WTC11 (cell line): Measurements from ENCODE around the gene UBE2S. TPM values are rescaled to one million over a fixed set of nuclear protein-coding genes. Genes with fewer than 3 reads are reported as not detected.

Source experiments
- ATAC-seq: fragments of 200-7000 bp; cut with Tn5 transposase; 2 replicates; pipeline ENCODE4 v1.10.0; 2021; ENCODE audit warnings: mild to moderate bottlenecking, moderate library complexity
- CTCF ChIA-PET: fragments of 300-600 bp; sonication (Branson Sonifier 250); formaldehyde crosslinking; loops from one replicate; lab custom pipeline; 2021; ENCODE audit warnings: antibody characterized with exemption; lab: Charles Lee
- POLR2A ChIA-PET: fragments of 350-600 bp; sonication (Branson Sonifier 250); formaldehyde crosslinking; loops from one replicate; lab custom pipeline; 2021; ENCODE audit warnings: antibody characterized with exemption; lab: Charles Lee
- DNase-seq: peaks from one replicate; pipeline ENCODE4 v3.0.0; 2021; ENCODE audit warnings: low spot score
- H3K27ac Mint-ChIP-seq: 2 replicates; pipeline ENCODE4 v1.8.0; 2021; ENCODE audit warnings: mixed read lengths
- H3K27me3 Mint-ChIP-seq: 2 replicates; pipeline ENCODE4 v1.8.0; 2021; ENCODE audit warnings: low read depth, mild to moderate bottlenecking, moderate library complexity, mixed read lengths
- H3K36me3 Mint-ChIP-seq: 2 replicates; pipeline ENCODE4 v1.8.0; 2021; ENCODE audit warnings: mixed read lengths
- H3K4me1 Mint-ChIP-seq: 2 replicates; pipeline ENCODE4 v1.8.0; 2022; ENCODE audit warnings: mixed read lengths
- H3K4me3 Mint-ChIP-seq: 2 replicates; pipeline ENCODE4 v1.8.0; 2021; ENCODE audit warnings: mild to moderate bottlenecking, moderate library complexity, mixed read lengths
- H3K9me3 Mint-ChIP-seq: 2 replicates; pipeline ENCODE4 v1.8.0; 2021; ENCODE audit warnings: mixed read lengths
- ERG ChIP-seq: fragments of 250-450 bp; sonication (Bioruptor Pico); IDR thresholded peaks from 2 replicates; pipeline ENCODE4 v1.8.0; 2021; ENCODE audit warnings: mild to moderate bottlenecking
- GABPB1 ChIP-seq: sonication (generic); formaldehyde crosslinking; IDR thresholded peaks from 2 replicates; pipeline ENCODE4 v1.8.1; 2023; ENCODE audit warnings: mild to moderate bottlenecking, missing genetic modification reagents
- JAZF1 ChIP-seq: fragments of 250-450 bp; sonication (Bioruptor Pico); IDR thresholded peaks from 2 replicates; pipeline ENCODE4 v1.9.0; 2021; ENCODE audit warnings: moderate library complexity, mild to moderate bottlenecking, inconsistent platforms
- JUN ChIP-seq: sonication (generic); formaldehyde crosslinking; IDR thresholded peaks from 2 replicates; pipeline ENCODE4 v1.8.0; 2023; ENCODE audit warnings: mild to moderate bottlenecking, missing genetic modification reagents
- NFE2L1 ChIP-seq: sonication (generic); formaldehyde crosslinking; IDR thresholded peaks from 2 replicates; pipeline ENCODE4 v1.8.1; 2023; ENCODE audit warnings: missing genetic modification reagents
- NR1H2 ChIP-seq: sonication (generic); formaldehyde crosslinking; IDR thresholded peaks from 2 replicates; pipeline ENCODE4 v1.9.0; 2021; ENCODE audit warnings: mild to moderate bottlenecking, moderate library complexity, missing genetic modification reagents
- NR2C2 ChIP-seq: sonication (generic); formaldehyde crosslinking; IDR thresholded peaks from 2 replicates; pipeline ENCODE4 v1.8.0; 2022; ENCODE audit warnings: mild to moderate bottlenecking, missing genetic modification reagents
- OVOL2 ChIP-seq: fragments of 250-450 bp; sonication (Bioruptor Pico); IDR thresholded peaks from 2 replicates; pipeline ENCODE4 v1.9.0; 2021; ENCODE audit warnings: mild to moderate bottlenecking, borderline replicate concordance
- RELA ChIP-seq: sonication (generic); formaldehyde crosslinking; IDR thresholded peaks from 2 replicates; pipeline ENCODE4 v1.8.1; 2022; ENCODE audit warnings: missing genetic modification reagents, mild to moderate bottlenecking, borderline replicate concordance
- SOX15 ChIP-seq: fragments of 250-450 bp; sonication (Bioruptor Pico); IDR thresholded peaks from 2 replicates; pipeline ENCODE4 v1.9.0; 2021; ENCODE audit warnings: mild to moderate bottlenecking
- SP1 ChIP-seq: sonication (generic); formaldehyde crosslinking; conservative IDR thresholded peaks from 2 replicates; pipeline ENCODE4 v1.8.1; 2022; ENCODE audit warnings: missing genetic modification reagents
- STAT6 ChIP-seq: sonication (generic); formaldehyde crosslinking; conservative IDR thresholded peaks from 2 replicates; pipeline ENCODE4 v1.8.1; 2023; ENCODE audit warnings: mild to moderate bottlenecking, low read depth, missing genetic modification reagents, moderate library complexity
- ZBTB21 ChIP-seq: sonication (generic); formaldehyde crosslinking; IDR thresholded peaks from 2 replicates; pipeline ENCODE4 v1.8.1; 2023; ENCODE audit warnings: mild to moderate bottlenecking, missing genetic modification reagents, borderline replicate concordance
- ZNF232 ChIP-seq: sonication (generic); formaldehyde crosslinking; IDR thresholded peaks from 2 replicates; pipeline ENCODE4 v1.8.0; 2022; ENCODE audit warnings: mild to moderate bottlenecking, missing genetic modification reagents
- ZNF263 ChIP-seq: sonication (generic); formaldehyde crosslinking; IDR thresholded peaks from 2 replicates; pipeline ENCODE4 v1.8.1; 2022; ENCODE audit warnings: low read depth, mild to moderate bottlenecking, moderate library complexity, missing genetic modification reagents
- ZNF281 ChIP-seq: sonication (generic); formaldehyde crosslinking; IDR thresholded peaks from 2 replicates; pipeline ENCODE4 v1.8.0; 2023; ENCODE audit warnings: mild to moderate bottlenecking, missing genetic modification reagents
- total RNA-seq: library from RNA; stranded (reverse); gene quantifications from 3 replicates; pipeline ENCODE4 v1.2.3, GENCODE V29; 2021
- TF ChIP-seq, protein P1 (sequence below): fragments of 250-450 bp; sonication (Bioruptor Pico); IDR thresholded peaks from 2 replicates; pipeline ENCODE4 v1.9.0; 2021; ENCODE audit warnings: moderate library complexity, mild to moderate bottlenecking, inconsistent platforms, borderline replicate concordance
- TF ChIP-seq, protein P2 (sequence below): fragments of 250-450 bp; sonication (Bioruptor Pico); IDR thresholded peaks from 2 replicates; pipeline ENCODE4 v2.1.2; 2022; ENCODE audit warnings: mild to moderate bottlenecking, moderate library complexity
- TF ChIP-seq, protein P3 (sequence below): sonication (generic); formaldehyde crosslinking; IDR thresholded peaks from 2 replicates; pipeline ENCODE4 v1.8.1; 2023; ENCODE audit warnings: mild to moderate bottlenecking, moderate library complexity, missing genetic modification reagents

The UBE2S gene
- total RNA-seq, 1 experiment from 2014 or later, result 442 TPM

GRCh38 chr19:55353803-55354697, 53.5 kb downstream of the UBE2S start:
- Mint-ChIP-seq H3K27me3 (peaks cover 83% of the 10 kb centered on the region), H3K4me1 (peaks cover 37% of the 10 kb centered on the region), H3K4me3 (peak overlapping the region; percentile 69), H3K36me3 (no peaks in the 10 kb centered on the region), H3K9me3 (no peaks in the 10 kb centered on the region), H3K27ac (no peak overlapping the region)
- TF ChIP-seq SP1, result peak; percentile 82
- TF ChIP-seq, protein P1, sequence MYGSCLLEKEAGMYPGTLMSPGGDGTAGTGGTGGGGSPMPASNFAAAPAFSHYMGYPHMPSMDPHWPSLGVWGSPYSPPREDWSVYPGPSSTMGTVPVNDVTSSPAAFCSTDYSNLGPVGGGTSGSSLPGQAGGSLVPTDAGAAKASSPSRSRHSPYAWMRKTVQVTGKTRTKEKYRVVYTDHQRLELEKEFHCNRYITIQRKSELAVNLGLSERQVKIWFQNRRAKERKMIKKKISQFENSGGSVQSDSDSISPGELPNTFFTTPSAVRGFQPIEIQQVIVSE (CRISPR knock-in tag), result no peak
- ATAC-seq (peak; percentile 85), DNase-seq (peak; percentile 82)
- ChIA-PET CTCF (interaction anchor here (0.6 to 1.5 kb wide), 6 partner anchors 10 to 193 kb away, joined by 3 to 5 read pairs (median 3); partner anchors contain the start of gene KMT5C), POLR2A (interaction anchor here (0.6 to 1.6 kb wide), 4 partner anchors 13 to 16 kb away, joined by 3 to 5 read pairs (median 4); partner anchors contain the start of genes IL11 and KMT5C)

DNA sequence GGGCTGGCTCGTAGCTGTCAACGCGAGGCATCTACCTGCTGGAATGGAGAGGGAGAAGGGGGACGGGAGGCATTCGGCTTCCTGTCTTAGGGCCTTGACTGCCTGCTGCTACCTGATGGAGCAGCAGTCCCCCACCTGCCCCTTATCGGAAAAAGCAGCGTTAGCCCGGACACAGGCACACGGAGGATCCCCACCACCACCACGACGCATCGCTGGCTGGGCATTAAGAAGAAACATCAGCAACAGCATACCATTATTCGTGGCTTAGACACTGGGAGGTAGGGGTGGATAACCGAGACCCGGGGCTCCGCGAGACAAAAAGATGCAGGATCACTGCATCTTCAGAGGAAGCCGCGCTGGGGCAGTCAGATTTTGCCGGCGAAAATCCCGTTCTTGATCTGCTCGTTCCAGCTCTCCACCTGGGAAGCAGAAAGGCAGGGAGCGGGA, 54.2 kb downstream of the UBE2S start:
- no peaks in the 10 kb centered on the region for H3K9me3 Mint-ChIP-seq
- peak overlapping the region; percentile 69 for H3K4me3 Mint-ChIP-seq
- H3K27me3 Mint-ChIP-seq, result peaks cover 77% of the 10 kb centered on the region
- H3K36me3 Mint-ChIP-seq, result no peaks in the 10 kb centered on the region
- ChIA-PET POLR2A (interaction anchor here (0.6 to 1.6 kb wide), 3 partner anchors 13 to 16 kb away, joined by 3 to 5 read pairs (median 3); partner anchors contain the start of gene IL11), CTCF (interaction anchor here (0.6 to 1.5 kb wide), 6 partner anchors 9 to 914 kb away, joined by 3 to 5 read pairs (median 3); no protein-coding TSS in a partner anchor)
- no peak overlapping the region for H3K27ac Mint-ChIP-seq
- TF ChIP-seq, protein P2, sequence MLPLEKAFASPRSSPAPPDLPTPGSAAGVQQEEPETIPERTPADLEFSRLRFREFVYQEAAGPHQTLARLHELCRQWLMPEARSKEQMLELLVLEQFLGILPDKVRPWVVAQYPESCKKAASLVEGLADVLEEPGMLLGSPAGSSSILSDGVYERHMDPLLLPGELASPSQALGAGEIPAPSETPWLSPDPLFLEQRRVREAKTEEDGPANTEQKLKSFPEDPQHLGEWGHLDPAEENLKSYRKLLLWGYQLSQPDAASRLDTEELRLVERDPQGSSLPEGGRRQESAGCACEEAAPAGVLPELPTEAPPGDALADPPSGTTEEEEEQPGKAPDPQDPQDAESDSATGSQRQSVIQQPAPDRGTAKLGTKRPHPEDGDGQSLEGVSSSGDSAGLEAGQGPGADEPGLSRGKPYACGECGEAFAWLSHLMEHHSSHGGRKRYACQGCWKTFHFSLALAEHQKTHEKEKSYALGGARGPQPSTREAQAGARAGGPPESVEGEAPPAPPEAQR (CRISPR knock-in tag), result no peak
- TF ChIP-seq JAZF1 (CRISPR knock-in tag) (no peak), SOX15 (no peak), RELA (no peak), GABPB1 (CRISPR knock-in tag) (no peak), NR2C2 (no peak), ZNF232 (CRISPR knock-in tag) (no peak), NR1H2 (CRISPR knock-in tag) (no peak), JUN (CRISPR knock-in tag) (no peak), ZBTB21 (CRISPR knock-in tag) (no peak)
- peak; percentile 6 for ATAC-seq
- no peak for DNase-seq
- H3K4me1 Mint-ChIP-seq, result peaks cover 43% of the 10 kb centered on the region

- no peak overlapping the region for H3K27ac Mint-ChIP-seq
- no peaks in the 10 kb centered on the region for H3K36me3 Mint-ChIP-seq
- CTCF ChIA-PET, result interaction anchor here (0.6 to 1.5 kb wide), 5 partner anchors 9 to 913 kb away, joined by 3 to 5 read pairs (median 3); no protein-coding TSS in a partner anchor
- DNase-seq, result no peak
- peaks cover 51% of the 10 kb centered on the region for H3K4me1 Mint-ChIP-seq
- H3K4me3 Mint-ChIP-seq, result peak overlapping the region; percentile 69
- H3K9me3 Mint-ChIP-seq, result no peaks in the 10 kb centered on the region
- peaks cover 69% of the 10 kb centered on the region for H3K27me3 Mint-ChIP-seq
- POLR2A ChIA-PET, result interaction anchor here (1.6 kb wide), 1 partner anchor 13 kb away, joined by 5 read pairs; no protein-coding TSS in a partner anchor
- ATAC-seq, result no peak
- TF ChIP-seq, protein P3, sequence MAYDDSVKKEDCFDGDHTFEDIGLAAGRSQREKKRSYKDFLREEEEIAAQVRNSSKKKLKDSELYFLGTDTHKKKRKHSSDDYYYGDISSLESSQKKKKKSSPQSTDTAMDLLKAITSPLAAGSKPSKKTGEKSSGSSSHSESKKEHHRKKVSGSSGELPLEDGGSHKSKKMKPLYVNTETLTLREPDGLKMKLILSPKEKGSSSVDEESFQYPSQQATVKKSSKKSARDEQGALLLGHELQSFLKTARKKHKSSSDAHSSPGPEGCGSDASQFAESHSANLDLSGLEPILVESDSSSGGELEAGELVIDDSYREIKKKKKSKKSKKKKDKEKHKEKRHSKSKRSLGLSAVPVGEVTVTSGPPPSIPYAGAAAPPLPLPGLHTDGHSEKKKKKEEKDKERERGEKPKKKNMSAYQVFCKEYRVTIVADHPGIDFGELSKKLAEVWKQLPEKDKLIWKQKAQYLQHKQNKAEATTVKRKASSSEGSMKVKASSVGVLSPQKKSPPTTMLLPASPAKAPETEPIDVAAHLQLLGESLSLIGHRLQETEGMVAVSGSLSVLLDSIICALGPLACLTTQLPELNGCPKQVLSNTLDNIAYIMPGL (CRISPR knock-in tag), result no peak
- TF ChIP-seq NFE2L1 (CRISPR knock-in tag), result no peak
- TF ChIP-seq NR2C2, result no peak
- TF ChIP-seq STAT6 (CRISPR knock-in tag), result no peak
- no peak for TF ChIP-seq ZNF263
- no peak for TF ChIP-seq OVOL2 (CRISPR knock-in tag)
- TF ChIP-seq ERG (CRISPR knock-in tag), result no peak
- TF ChIP-seq ZNF281 (CRISPR knock-in tag), result no peak
Measured at GRCh38 chr19:55352549-55353145, 54.9 kb downstream of the UBE2S start.
